Cardiac muscle cell (in vitro differentiated cells and primary cell): ENCODE measurements around the gene SSBP3. TPM values are rescaled to one million over a fixed set of nuclear protein-coding genes. Genes with fewer than 3 reads are reported as not detected.

ENCODE experiments used
- DNase-seq, 2 donors: peaks; one replicate each; pipeline versions ENCODE4 v3.0.0 to v3.0.0-alpha.2; 2010 to 2017; ENCODE audit warnings: low read depth in 1 of 2, low spot score in 1 of 2
- H3K27ac ChIP-seq: fragments of 200-600 bp; sonication (generic); 2 replicates; pipeline ENCODE4 v1.5.1; 2016
- H3K27me3 ChIP-seq: fragments of 200-600 bp; sonication (generic); 2 replicates; pipeline ENCODE4 v1.6.0; 2016; ENCODE audit warnings: control low read depth
- H3K36me3 ChIP-seq: fragments of 200-600 bp; sonication (generic); 2 replicates; pipeline ENCODE4 v1.5.1; 2016; ENCODE audit warnings: control low read depth
- H3K4me1 ChIP-seq: fragments of 200-600 bp; sonication (generic); 2 replicates; pipeline ENCODE4 v1.8.1; 2017; ENCODE audit warnings: low read depth, mild to moderate bottlenecking, mixed run types
- H3K4me3 ChIP-seq: fragments of 200-600 bp; sonication (generic); 2 replicates; pipeline ENCODE4 v1.5.1; 2016; ENCODE audit warnings: mild to moderate bottlenecking
- H3K9me3 ChIP-seq: fragments of 200-600 bp; sonication (generic); 2 replicates; pipeline ENCODE4 v1.5.1; 2017; ENCODE audit warnings: low read depth, mild to moderate bottlenecking, control low read depth
- polyA plus RNA-seq: library from polyadenylated mRNA; unstranded; fragments of >200 nt; fragmentation: Nextera tagmentation; extraction: Ambion mirVana; gene quantifications from 2 replicates; pipeline ENCODE4 v1.2.1, GENCODE V29; 2016
- total RNA-seq: library from RNA; depleted of rRNA; stranded (reverse); fragments of >200 nt; gene quantifications from 2 replicates; pipeline ENCODE4 v1.2.3, GENCODE V29; 2016
- TF ChIP-seq, protein P1 (sequence below): IDR thresholded peaks from 2 replicates; pipeline ENCODE4 v1.5.1; 2012; ENCODE audit warnings: low read depth, mild to moderate bottlenecking, low read length

Gene SSBP3
- total and polyA plus RNA-seq, 2 experiments from 2014 or later, result 40.2 to 81.0 TPM

DNA sequence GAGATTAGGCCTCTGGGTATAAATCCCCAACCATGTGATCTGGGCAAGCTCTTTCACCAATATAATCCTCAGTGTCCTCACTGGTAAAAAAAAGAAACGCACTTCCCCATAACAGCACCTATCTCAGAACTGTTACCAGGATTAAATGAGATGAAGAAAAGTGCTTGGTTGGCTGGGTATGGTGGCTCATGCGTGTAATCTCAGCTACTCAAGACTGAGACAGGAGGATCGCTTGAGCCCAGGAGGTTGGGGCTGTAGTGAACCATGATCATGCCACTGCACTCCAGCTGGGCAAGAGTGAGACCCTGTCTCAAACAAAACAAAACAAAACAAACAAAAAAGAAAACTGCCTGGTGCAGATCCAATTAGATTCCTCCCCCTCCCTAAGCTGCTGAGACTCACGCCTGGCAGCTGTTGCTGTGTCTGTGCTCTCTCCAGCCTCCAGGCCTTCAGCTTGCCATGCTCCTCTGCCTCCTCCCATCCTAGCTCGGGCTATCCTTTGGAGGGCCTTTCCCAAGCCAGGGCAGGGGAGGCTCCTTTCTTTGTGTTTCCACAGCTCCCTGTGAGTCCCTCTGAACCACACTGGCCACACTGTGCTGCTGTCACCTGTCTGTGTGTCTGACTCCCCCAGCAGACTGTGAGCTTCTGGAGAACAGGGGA is 225.4 kb downstream of the SSBP3 start:
- H3K4me3 ChIP-seq, result no peak overlapping the region
- H3K27me3 ChIP-seq, result no peaks in the 10 kb centered on the region
- H3K36me3 ChIP-seq, result no peaks in the 10 kb centered on the region
- no peaks in the 10 kb centered on the region for H3K4me1 ChIP-seq
- TF ChIP-seq, protein P1, sequence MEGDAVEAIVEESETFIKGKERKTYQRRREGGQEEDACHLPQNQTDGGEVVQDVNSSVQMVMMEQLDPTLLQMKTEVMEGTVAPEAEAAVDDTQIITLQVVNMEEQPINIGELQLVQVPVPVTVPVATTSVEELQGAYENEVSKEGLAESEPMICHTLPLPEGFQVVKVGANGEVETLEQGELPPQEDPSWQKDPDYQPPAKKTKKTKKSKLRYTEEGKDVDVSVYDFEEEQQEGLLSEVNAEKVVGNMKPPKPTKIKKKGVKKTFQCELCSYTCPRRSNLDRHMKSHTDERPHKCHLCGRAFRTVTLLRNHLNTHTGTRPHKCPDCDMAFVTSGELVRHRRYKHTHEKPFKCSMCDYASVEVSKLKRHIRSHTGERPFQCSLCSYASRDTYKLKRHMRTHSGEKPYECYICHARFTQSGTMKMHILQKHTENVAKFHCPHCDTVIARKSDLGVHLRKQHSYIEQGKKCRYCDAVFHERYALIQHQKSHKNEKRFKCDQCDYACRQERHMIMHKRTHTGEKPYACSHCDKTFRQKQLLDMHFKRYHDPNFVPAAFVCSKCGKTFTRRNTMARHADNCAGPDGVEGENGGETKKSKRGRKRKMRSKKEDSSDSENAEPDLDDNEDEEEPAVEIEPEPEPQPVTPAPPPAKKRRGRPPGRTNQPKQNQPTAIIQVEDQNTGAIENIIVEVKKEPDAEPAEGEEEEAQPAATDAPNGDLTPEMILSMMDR, result no peak
- no peaks in the 10 kb centered on the region for H3K9me3 ChIP-seq
- no peak for DNase-seq
- no peak overlapping the region for H3K27ac ChIP-seq

DNA sequence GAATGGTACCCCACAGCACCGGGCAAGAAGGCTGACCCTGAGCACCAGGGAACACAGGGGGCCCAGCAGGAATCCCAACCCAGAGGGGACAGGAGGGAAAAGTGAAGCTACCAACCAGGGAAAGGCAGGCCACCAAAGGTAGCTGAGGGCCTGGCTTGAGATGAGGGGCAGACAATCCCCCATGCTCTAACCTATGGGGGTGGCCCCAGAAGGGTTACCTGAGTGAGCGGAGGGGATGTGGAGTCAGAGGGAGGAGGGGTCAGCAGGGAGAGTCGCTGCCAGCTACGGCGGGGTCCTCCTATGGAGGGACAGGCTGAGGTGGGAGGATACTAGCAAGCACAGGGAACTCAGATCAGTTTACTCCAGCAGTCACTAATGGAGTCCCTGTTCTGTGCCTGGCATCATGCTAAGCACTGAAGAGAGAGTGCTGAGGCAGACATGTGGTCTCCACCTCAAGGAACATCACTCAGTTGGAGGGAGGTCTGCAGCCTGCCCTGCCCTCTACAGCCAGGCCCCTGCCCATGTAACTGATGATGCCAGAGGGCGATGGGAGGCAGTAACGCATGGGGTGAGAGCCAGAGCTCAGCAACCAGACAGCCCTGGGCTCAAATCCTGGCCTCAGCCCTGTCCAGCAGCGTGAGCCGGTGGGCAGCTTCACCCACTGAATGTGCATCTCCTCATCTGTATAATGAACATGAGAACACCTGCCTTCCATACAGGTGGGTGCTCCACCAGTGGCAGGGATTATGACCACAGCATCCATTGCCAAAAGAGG is 227.7 kb downstream of the SSBP3 start:
- Histone ChIP-seq H3K27me3 (no peaks in the 10 kb centered on the region), H3K36me3 (no peaks in the 10 kb centered on the region), H3K4me3 (no peak overlapping the region), H3K9me3 (no peaks in the 10 kb centered on the region), H3K4me1 (no peaks in the 10 kb centered on the region), H3K27ac (no peak overlapping the region)
- TF ChIP-seq, protein P1, result no peak
- no peak for DNase-seq

DNA sequence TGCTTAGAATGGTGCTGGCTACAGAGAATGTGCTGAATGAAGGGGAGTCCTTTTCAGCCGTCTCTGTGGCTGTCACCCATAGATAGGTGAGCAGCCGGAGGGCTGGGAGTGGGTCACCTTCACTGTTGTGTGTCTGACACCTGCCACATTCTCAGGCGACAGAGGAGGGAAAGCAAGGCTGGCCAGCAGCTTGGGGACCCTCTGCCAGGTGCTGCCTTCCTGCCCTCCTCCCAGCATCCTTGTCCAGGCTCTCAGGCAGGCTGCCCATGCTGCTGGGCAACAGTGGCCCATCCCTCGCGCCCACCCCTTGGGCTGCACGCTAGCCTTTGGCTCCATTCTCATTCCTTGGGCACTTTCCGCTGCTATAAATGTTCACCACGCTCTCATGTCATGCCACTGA is 228.5 kb downstream of the SSBP3 start:
- no peak for DNase-seq
- no peaks in the 10 kb centered on the region for H3K9me3 ChIP-seq
- TF ChIP-seq, protein P1, result no peak
- H3K4me3 ChIP-seq, result no peak overlapping the region
- H3K27me3 ChIP-seq, result no peaks in the 10 kb centered on the region
- no peak overlapping the region for H3K27ac ChIP-seq
- H3K36me3 ChIP-seq, result no peaks in the 10 kb centered on the region
- no peaks in the 10 kb centered on the region for H3K4me1 ChIP-seq

DNA sequence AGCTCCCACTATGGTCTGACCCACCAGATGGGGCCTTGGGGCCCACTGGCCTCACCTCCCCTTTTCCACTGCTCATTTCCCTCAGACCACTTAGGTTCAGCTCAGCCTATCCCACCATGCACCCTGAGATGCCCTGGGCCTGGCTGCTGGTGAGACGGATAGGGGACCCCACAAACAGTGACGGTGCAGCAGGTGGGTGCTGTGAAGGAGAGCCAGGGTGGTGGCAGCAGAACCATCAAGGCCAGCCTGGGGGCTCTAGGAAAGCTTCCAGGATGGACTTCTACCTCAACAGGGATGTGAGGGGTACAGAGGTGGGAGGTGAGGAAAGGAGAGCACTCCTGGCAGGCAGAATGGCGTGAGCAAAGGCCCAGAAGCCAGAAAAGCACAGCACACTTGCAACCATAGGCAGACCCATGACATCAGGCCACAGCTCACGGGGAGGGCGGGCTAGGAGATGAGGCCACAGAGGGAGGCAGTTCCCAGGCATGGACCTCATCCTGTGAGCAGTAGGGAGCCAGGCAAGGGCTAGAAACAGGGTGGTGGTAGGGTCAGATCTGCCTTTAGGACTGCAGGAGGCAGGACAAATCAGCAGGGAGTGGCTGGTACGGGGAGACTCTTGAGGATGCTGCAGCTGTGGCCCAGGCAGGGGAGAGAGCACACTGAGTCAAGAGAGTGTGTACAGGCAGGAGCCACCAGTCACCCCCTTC is 229.4 kb downstream of the SSBP3 start:
- H3K9me3 ChIP-seq, result no peaks in the 10 kb centered on the region
- TF ChIP-seq, protein P1, result no peak
- H3K27ac ChIP-seq, result no peak overlapping the region
- no peaks in the 10 kb centered on the region for H3K27me3 ChIP-seq
- no peaks in the 10 kb centered on the region for H3K4me1 ChIP-seq
- no peak overlapping the region for H3K4me3 ChIP-seq
- H3K36me3 ChIP-seq, result no peaks in the 10 kb centered on the region
- no peak for DNase-seq

Other genes with a start within 250 kb of the SSBP3 start
- 5.0 and 6.4 TPM in 2 replicates for gene CYB5RL, start 206.4 kb downstream of the SSBP3 start, total RNA-seq
- gene CYB5RL, start 206.4 kb downstream of the SSBP3 start, polyA plus RNA-seq, result 6.7 and 9.1 TPM in 2 replicates
- gene MRPL37, start 206.2 kb downstream of the SSBP3 start, total RNA-seq, result 93.7 and 94.3 TPM in 2 replicates
- gene MRPL37, start 206.2 kb downstream of the SSBP3 start, polyA plus RNA-seq, result 95.7 and 97.9 TPM in 2 replicates
- 16.9 and 33.4 TPM in 2 replicates for gene ACOT11, start 141.8 kb upstream of the SSBP3 start, total RNA-seq
- 23.8 and 24.2 TPM in 2 replicates for gene ACOT11, start 141.8 kb upstream of the SSBP3 start, polyA plus RNA-seq
- 0.07 and 0.21 TPM in 2 replicates for gene FAM151A, start 217.1 kb upstream of the SSBP3 start, total RNA-seq
- 0.18 and 0.32 TPM in 2 replicates for gene FAM151A, start 217.1 kb upstream of the SSBP3 start, polyA plus RNA-seq
- 9.4 and 22.4 TPM in 2 replicates for gene MROH7, start 235.4 kb upstream of the SSBP3 start, total RNA-seq
- 7.0 and 10.0 TPM in 2 replicates for gene MROH7, start 235.4 kb upstream of the SSBP3 start, polyA plus RNA-seq